HUES48 (cell line): ENCODE data around the gene FBXL7.

ENCODE experiments used
- H3K27ac ChIP-seq: one replicate; pipeline ENCODE4 v1.7.0; 2013; ENCODE audit warnings: low read depth, low read length, inconsistent platforms
- H3K27me3 ChIP-seq: 2 replicates; pipeline ENCODE4 v1.6.1; 2013; ENCODE audit warnings: mild to moderate bottlenecking, low read length; ENCODE audit not compliant: control insufficient read depth, insufficient read depth
- H3K36me3 ChIP-seq: 2 replicates; pipeline ENCODE4 v1.6.1; 2013; ENCODE audit warnings: low read length; ENCODE audit not compliant: control insufficient read depth, insufficient read depth
- H3K4me1 ChIP-seq: 2 replicates; pipeline ENCODE4 v1.6.1; 2013; ENCODE audit warnings: mild to moderate bottlenecking, low read length; ENCODE audit not compliant: control insufficient read depth, insufficient read depth
- H3K4me3 ChIP-seq: 2 replicates; pipeline ENCODE4 v1.5.1; 2013; ENCODE audit warnings: mild to moderate bottlenecking, low read depth, low read length
- H3K9ac ChIP-seq: 2 replicates; pipeline ENCODE4 v1.6.1; 2013; ENCODE audit warnings: mild to moderate bottlenecking, low read depth, low read length, moderate library complexity
- H3K9me3 ChIP-seq: 2 replicates; pipeline ENCODE4 v1.6.1; 2013; ENCODE audit warnings: low read length; ENCODE audit not compliant: control insufficient read depth, insufficient read depth

Gene FBXL7

GRCh38 chr5:15957124-15957523, 457.1 kb downstream of the FBXL7 start:
- Histone ChIP-seq H3K4me3 (no peak overlapping the region), H3K4me1 (no peaks in the 10 kb centered on the region), H3K36me3 (no peaks in the 10 kb centered on the region), H3K9me3 (no peaks in the 10 kb centered on the region), H3K27ac (no peak overlapping the region), H3K27me3 (no peaks in the 10 kb centered on the region), H3K9ac (no peak overlapping the region)

GRCh38 chr5:15959370-15960164, 459.6 kb downstream of the FBXL7 start:
- Histone ChIP-seq H3K27ac (no peak overlapping the region), H3K4me3 (no peak overlapping the region), H3K9ac (no peak overlapping the region), H3K27me3 (no peaks in the 10 kb centered on the region), H3K36me3 (no peaks in the 10 kb centered on the region), H3K4me1 (no peaks in the 10 kb centered on the region), H3K9me3 (no peaks in the 10 kb centered on the region)

GRCh38 chr5:15966066-15966640, 466.2 kb downstream of the FBXL7 start:
- Histone ChIP-seq H3K4me1 (no peaks in the 10 kb centered on the region), H3K36me3 (no peaks in the 10 kb centered on the region)

GRCh38 chr5:15966651-15967050, 466.7 kb downstream of the FBXL7 start:
- Histone ChIP-seq H3K9me3 (no peaks in the 10 kb centered on the region), H3K9ac (no peak overlapping the region), H3K4me1 (no peaks in the 10 kb centered on the region), H3K4me3 (no peak overlapping the region), H3K36me3 (no peaks in the 10 kb centered on the region), H3K27ac (no peak overlapping the region), H3K27me3 (no peaks in the 10 kb centered on the region)

More at GRCh38 chr5:15966066-15966640, 466.2 kb downstream of the FBXL7 start:
- Histone ChIP-seq H3K27ac (no peak overlapping the region), H3K9ac (no peak overlapping the region), H3K27me3 (no peaks in the 10 kb centered on the region), H3K9me3 (no peaks in the 10 kb centered on the region), H3K4me3 (no peak overlapping the region)

GRCh38 chr5:15968993-15969392, 469.0 kb downstream of the FBXL7 start:
- Histone ChIP-seq H3K9ac (no peak overlapping the region), H3K27ac (no peak overlapping the region), H3K27me3 (no peaks in the 10 kb centered on the region), H3K9me3 (no peaks in the 10 kb centered on the region), H3K36me3 (no peaks in the 10 kb centered on the region), H3K4me1 (no peaks in the 10 kb centered on the region), H3K4me3 (no peak overlapping the region)

GRCh38 chr5:15977851-15978250, 477.9 kb downstream of the FBXL7 start:
- H3K27me3 ChIP-seq: no peaks in the 10 kb centered on the region
- no peaks in the 10 kb centered on the region for H3K36me3 ChIP-seq
- no peak overlapping the region for H3K4me3 ChIP-seq

GRCh38 chr5:15980835-15981234, 480.9 kb downstream of the FBXL7 start:
- Histone ChIP-seq H3K4me3 (no peak overlapping the region), H3K9me3 (no peaks in the 10 kb centered on the region), H3K4me1 (no peaks in the 10 kb centered on the region), H3K9ac (no peak overlapping the region), H3K27ac (no peak overlapping the region), H3K27me3 (no peaks in the 10 kb centered on the region), H3K36me3 (no peaks in the 10 kb centered on the region)

More at GRCh38 chr5:15977851-15978250, 477.9 kb downstream of the FBXL7 start:
- no peak overlapping the region for H3K9ac ChIP-seq
- H3K4me1 ChIP-seq: no peaks in the 10 kb centered on the region
- no peak overlapping the region for H3K27ac ChIP-seq
- no peaks in the 10 kb centered on the region for H3K9me3 ChIP-seq

GRCh38 chr5:15983392-15983791, 483.4 kb downstream of the FBXL7 start:
- Histone ChIP-seq H3K27me3 (no peaks in the 10 kb centered on the region), H3K4me3 (no peak overlapping the region), H3K27ac (no peak overlapping the region), H3K4me1 (no peaks in the 10 kb centered on the region), H3K9ac (no peak overlapping the region), H3K9me3 (no peaks in the 10 kb centered on the region), H3K36me3 (no peaks in the 10 kb centered on the region)
